HG03066 (cell line): ENCODE measurements around the gene SLC12A7.
"Not testable (repeated sequence)": the region's sequence is repeated elsewhere in the genome, so short reads cannot be mapped to it uniquely, and the experiment has no call there.

Source experiments
- ATAC-seq: cut with Tn5 transposase; IDR thresholded peaks from one replicate; pipeline ENCODE4 v1.9.1; 2021; ENCODE audit warnings: low read depth; ENCODE audit not compliant: unreplicated experiment

Gene SLC12A7

DNA sequence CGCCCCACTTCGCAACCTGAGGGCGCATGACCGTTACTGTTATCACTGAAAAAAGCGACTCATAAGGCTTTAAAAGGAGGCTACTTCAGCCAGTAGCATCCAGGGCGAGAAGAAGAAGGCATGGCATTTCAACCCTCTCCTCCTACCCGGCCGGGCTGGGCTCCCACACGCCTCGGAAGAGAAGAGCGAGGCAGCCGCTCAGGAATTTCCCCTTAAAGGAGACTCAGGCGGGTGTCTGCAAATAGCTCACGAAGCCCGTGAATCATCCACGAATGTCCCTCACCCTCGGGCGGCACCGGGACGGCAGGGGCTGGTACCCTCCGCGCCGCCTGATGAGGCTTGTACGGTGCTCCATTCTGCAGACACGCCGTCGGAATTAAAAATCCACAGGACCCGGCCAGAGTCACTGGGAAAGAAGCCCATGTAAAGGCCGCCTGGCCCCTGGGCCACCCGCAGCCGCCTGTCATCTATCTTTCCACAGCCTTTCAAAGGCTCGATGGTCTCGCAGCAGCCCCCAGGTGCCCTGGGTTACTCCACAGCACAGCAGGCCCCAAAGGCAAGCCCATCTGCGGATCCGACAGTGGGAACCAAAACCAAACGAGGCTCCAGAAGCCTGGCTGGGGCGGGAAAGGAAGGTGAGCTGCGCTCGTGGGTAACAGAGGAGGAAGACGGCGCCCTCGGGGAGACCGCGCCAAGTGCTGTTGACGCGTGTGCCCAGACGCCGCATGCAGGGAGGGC, 11.8 kb downstream of the SLC12A7 start:
- no peak for ATAC-seq

DNA sequence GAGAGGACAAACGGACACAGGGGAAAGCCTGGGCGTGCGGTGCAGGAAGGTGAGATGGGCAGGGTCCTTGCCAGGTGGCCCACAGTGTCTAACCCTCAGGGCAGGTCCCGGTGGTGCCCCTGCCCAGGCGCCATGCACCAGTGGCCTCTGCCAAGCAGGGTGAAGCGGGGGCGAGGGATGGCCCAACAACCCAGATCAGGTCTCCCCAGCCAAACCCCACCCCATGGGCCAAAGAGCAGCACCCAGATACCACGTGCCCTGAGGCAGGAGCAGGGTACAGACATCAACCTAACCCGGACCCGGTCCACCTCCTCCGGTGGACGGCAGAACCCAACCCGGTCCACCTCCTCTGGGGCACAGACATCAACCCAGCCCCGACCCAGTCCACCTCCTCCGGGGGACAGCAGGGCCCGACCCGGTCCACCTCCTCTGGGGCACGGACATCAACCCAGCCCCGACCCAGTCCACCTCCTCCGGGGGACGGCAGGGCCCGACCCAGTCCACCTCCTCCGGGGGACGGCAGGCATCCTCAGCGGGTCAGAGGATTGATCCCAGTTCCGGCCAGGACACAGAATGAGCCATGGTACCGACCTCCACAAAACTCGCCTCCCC, 12.8 kb downstream of the SLC12A7 start:
- ATAC-seq = no peak

DNA sequence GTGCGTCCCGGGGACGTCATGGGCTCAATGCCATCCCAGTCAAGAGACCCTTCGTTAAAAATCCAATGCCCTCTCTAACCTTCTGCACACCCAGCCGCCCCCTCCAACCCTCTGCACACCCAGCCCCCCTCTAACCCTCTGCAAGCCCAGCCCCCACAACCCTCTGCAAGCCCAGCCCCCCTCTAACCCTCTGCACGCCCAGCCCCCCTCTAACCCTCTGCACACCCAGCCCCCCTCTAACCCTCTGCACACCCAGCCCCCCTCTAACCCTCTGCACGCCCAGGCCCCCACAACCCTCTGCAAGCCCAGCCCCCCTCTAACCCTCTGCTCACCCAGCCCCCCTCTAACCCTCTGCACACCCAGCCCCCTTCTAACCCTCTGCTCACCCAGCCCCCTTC, 13.9 kb downstream of the SLC12A7 start:
- ATAC-seq = not testable (repeated sequence)

DNA sequence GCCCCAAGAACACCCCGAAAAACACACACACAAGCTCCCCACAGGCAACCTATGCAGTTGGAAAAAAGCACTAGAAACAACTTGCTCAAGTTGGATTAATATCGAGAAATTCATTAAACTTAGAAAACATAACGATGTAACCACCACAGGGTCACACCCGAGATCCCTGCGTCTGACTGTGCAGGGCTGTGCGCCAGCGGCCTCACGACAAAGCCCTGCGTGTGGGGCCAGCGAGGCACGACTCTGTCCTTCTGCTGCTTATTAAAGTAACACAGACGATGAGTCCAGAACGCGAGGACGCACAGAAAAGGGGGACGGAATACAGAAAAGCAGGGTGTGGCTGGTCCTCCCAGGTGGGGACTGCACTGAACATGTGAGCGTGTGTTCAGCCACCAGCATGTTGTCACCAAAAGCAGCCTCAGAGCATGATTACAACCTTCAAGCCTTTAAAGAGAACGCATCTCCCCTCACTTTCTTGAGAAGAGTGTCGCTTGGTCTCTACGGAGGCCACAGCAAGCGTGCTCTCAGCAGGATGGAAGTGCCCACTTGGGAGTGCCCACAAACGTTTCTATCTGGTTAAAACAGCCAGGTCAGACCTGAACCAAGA, 14.4 kb downstream of the SLC12A7 start:
- no peak for ATAC-seq

DNA sequence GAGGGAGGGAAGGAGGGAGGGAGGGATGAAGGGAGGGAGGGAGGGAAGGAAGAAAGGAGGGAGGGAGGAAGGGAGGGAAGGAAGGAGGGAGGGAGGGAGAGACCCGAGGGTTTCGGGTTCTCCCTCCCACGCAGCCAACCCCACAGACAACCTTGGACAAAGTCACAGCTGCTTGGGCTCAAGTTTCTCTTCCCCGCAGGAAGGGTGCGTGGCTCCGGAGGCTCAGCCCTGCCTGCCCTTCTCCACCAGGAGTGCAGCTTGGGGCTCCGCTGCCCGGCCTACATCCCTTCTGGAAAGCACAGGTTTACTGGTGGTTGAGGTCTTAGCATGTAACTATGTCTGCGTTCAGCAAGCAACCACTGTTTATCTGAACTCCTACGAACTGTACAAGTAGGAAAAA, 15.0 kb downstream of the SLC12A7 start:
- no peak for ATAC-seq

DNA sequence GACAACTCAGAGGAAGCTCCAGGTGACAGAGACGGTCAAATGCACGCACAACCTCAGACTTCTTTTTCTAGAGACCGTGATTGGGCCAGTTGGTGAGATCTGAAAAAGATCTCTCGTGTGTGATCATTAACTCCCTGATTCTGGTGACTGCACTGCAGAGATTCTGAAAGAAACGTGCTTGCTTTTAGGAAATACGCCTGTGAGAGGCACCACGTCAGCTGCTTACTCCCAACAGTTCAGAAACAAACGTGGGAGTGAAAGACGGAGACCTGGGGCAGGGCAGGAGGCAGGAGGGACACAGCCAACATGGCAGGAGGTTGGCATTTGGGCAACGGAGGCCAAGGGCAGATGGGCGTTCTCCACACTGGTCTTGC, 15.9 kb downstream of the SLC12A7 start:
- ATAC-seq = no peak

DNA sequence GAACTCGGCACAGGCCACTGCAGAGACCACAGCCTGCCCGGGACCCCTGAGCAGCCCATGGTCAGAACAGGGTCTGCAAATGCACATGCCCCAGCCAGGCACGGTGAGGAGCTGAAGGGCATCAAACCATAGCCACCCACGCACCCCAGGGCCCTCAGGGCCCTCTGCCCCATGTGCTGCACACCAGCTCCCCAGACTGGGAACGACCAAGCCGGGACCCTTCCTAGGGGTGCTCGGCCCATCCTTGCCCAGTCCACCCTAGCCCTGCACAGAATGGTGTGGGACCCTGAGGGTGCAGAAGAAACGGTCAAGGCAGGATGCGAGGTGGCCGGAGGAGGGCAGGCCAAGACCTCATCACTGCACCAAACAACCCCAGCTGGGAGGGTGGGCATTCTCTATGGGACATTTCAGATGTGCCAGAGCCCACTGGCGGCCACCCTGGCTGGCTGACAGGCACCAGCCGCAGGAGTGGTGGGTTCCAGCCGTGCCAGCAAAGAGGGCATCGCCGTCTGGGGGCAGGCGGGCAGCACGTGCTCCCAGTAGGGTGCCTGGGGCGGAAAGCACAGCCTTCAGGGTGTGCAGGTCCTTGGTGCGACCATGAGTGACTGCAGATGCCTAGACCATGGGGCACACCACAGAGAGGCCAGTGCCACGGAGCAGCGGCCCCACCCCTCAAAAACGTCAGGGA, 16.4 kb downstream of the SLC12A7 start:
- ATAC-seq = no peak

DNA sequence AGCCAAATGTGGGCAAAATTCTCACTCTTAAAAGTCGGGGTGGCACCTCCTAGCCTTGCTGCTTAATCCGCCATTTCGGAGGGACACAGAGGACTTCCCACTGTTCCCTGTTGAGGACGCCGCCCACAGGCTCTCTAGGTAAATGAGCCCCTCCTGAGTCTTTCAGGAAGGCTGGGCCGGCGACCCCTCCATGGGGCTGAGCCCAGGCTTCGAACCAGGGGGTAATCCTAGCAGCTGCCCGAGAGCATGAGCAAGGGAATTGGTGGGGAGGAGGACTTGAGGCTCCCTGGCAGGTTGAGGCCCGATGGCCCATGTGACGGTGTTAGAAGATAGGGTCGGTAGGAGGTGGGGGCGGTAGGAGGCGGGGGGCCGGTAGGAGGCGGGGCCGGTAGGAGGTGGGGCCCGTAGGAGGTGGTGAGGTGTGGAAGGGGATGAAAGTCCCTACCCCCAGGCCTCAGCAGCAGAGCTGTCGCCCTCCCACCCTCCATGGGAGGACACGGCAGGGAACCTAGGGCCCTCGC, 17.1 kb downstream of the SLC12A7 start:
- no peak for ATAC-seq

DNA sequence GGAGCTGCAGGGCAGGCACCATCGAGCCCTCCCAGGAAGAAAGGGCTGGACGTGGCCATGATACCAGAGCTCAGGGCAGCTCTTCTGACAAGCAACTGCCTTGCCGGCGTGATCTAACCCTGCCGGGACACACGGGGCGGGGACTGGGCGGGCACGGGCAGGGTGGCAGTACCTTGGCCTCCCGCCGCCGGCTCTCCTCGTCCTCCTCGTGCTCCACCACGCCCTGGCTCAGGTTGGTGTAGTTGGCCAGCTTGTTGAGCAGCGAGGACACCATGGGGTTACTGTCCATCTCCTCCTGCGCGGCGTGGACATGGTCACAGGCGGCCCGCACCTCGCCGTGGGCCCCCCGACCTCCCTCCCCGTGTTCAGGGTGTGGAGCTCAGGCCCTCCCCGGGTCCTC, 18.5 kb downstream of the SLC12A7 start:
- ATAC-seq = no peak

DNA sequence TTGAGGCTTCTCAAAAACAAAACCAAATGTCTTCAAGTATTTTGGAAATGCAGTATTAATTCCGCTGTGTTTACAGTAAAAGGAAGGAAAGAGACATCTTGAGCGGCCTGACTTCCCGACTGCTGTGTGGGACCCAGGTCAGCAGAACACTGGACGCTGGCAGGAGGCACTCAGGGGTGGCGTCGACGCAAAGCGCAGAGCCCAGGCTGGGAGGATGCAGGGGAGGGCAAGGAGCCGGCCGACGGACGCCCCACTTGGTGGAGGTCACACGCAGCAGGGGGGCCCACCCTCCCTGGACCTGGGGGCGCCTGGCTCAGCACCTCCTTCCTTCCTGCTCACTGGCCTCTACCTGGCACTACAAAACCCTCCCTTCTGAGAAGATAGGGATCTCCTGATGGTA, 19.7 kb downstream of the SLC12A7 start:
- no peak for ATAC-seq

DNA sequence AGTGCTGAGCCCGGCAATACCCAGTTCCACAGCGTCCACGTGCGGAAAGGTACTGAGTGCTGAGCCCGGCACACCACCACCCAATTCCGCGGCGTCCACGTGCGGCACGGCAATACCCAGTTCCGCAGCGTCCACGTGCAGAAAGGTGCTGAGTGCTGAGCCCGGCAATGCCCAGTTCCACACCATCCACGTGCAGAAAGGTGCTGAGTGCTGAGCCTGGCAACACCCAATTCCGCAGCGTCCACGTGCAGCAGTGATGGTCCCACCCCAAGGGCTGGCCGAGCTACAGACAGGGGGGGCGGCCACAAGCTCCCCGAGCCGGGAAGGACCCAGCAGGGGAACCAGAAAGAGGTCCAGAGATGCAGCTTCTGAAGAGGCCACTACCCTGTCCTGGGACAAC, 20.2 kb downstream of the SLC12A7 start:
- ATAC-seq = no peak

DNA sequence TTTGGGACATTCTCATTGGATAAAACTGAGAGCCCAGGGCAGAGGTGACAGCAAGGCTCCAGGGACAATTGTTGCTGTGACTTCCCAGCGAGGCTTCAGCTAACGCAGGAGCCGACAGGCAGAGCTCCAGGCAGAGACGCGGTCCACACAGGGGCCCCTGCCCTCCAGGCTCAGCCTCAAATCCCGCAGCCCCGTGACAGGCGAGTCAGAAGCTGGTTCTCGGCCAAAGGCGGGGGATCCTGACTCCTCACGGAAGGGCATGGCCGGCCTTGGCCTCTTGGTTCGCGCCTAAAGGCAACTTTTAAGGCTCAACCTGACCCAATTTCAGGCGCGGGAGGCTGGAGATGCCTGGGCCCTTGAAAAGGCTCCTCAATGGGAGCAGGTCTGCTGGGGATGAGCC, 21.3 kb downstream of the SLC12A7 start:
- ATAC-seq = no peak

DNA sequence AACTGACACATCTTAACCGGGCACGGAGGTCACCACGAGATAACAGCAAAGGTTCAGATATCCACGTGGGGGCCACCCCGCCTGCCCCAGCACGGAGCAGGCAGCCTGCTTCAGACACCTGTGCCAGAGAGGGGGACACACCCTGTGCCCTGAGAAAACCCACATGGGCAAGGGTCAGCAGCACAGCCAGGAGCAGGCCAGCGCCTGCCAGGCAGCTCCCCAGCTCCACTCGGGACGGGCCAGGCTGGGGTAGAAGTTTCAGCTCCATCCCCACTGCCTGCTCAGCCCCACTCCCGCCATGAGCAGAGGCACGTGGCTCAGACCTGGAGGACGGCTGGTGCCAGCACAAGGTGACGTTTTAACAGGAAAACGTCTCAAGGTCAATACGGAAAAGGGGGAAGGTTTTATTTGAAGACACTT, 22.2 kb downstream of the SLC12A7 start:
- no peak for ATAC-seq

DNA sequence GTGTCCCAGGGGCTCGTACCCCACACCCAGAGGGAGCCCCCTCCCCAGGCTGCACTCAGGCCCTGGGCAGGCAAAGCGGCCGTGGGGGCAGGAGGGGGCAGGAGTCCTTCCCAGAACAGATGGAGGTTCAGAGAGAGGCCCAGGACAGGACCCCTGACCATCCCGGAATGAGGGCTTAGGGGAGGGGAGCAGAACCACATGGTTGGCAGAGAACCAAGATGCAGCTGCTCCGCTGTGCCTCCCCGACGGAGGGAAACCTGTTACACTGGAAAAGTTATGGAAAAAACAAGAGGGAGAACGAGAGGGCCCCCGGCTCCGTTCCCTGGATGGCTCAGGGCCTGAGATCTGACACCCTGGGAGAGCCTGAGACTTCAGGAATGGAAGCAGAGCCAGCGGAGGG, 22.7 kb downstream of the SLC12A7 start:
- ATAC-seq = no peak

DNA sequence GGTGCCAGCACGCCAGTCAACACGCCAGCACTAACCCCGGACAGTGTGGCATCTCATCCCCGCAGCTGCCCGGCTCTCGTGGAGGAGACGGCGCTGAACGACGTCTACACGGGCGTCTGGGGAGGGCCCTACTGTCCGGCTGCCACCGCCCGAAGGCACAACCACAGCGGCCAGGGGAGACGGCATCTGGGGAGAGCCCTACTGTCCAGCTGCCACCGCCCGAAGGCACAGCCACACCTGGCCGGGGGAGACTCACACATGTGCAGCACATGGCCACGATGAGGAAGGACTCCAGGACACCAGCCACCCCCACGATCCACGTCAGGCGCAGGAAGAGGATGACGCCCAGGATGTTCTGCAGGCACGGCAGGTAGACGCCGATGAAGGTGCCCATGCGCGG, 23.1 kb downstream of the SLC12A7 start:
- ATAC-seq = no peak

DNA sequence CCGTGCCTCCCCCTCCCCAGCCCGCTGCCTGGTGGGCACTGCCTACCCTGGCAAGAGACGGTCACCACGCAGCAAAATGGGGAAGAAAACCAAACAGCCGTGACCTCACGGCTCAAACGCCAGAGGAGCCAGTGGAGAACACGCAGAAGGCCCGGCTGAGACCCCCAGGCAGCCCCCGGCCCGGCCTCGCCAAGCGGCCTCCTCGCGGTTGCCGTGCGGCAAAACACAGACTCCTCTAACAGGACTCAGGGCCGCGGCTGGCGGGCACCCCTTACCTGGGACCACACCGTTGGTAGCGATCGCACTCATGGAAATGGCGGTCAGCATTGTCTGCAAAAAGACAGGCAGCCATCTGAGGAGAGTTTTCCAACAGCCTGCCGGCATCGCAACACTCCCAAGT, 23.8 kb downstream of the SLC12A7 start:
- ATAC-seq = no peak

DNA sequence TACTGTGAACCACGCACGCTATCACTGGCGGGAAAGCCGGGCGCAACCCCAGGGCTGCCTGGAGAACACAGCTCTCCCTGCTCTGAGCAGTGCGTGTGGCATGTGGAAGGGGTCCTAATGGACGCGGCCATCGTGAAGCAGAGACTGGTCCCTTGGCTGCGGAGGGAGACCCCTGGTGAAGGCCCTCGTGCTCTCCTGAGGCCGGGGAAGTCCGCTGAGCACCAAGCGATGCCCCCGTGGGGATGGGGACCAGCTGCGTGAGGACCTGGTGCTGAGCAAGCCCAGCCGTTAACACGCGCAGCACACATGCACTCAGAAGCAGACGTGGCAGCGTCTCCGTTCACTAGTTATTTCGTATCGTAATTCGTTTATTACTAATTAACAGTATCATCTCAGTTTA, 24.4 kb downstream of the SLC12A7 start:
- no peak for ATAC-seq

DNA sequence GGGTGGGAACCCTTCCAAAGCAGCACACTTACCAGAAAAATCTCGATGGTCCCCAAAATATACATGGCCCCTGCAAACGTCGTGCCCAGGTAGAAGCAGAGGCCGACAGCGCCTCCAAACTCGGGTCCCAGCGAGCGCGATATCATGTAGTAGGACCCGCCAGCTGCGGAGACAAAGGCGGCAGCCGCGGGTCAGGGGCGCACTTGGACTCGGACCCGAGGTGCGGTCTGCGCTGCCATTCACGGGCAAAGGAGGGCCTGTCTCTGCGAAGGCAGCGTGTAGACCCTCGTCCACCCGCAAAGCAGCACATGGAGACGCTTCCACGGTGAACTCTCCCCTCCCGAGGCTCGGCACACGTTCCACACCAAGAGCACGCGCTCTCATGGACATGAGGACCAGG, 25.0 kb downstream of the SLC12A7 start:
- no peak for ATAC-seq

DNA sequence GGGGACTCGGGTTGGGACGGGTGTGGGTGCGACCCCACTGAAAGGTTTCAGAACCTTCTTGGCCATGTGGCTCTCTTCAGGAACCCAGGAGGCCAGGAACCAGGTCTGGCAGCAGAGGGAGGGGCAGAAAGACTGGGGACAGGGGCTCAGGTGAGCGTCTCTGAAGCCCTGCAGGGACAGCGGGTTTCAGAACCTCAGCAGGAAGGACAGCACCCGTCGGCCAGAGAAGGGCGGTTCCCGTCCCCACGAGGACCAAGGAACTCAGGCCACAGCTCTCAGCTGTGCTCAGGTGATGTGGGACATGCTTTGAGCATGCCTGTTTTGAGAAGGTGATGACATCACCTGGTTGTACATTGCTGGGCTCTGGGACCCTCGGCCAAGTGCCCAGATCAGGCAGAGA, 25.7 kb downstream of the SLC12A7 start:
- no peak for ATAC-seq

DNA sequence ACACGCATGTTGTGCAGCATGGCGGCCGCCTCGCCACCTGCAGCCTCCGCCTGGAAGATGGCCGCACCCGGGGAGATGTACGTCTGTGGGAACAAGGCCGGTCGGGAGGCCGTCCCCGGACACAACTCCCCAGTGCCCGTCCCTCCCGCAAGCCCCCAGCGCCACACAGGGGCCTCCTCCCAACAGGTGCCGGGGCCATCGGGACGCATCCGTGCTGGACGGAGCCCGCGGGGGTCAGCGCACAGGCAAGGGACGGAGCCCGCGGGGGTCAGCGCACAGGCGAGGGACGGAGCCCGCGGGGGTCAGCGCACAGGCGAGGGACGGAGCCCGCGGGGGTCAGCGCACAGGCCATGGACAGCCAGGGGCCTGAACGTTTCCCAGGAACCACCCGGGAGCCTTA, 26.5 kb downstream of the SLC12A7 start:
- ATAC-seq = no peak

DNA sequence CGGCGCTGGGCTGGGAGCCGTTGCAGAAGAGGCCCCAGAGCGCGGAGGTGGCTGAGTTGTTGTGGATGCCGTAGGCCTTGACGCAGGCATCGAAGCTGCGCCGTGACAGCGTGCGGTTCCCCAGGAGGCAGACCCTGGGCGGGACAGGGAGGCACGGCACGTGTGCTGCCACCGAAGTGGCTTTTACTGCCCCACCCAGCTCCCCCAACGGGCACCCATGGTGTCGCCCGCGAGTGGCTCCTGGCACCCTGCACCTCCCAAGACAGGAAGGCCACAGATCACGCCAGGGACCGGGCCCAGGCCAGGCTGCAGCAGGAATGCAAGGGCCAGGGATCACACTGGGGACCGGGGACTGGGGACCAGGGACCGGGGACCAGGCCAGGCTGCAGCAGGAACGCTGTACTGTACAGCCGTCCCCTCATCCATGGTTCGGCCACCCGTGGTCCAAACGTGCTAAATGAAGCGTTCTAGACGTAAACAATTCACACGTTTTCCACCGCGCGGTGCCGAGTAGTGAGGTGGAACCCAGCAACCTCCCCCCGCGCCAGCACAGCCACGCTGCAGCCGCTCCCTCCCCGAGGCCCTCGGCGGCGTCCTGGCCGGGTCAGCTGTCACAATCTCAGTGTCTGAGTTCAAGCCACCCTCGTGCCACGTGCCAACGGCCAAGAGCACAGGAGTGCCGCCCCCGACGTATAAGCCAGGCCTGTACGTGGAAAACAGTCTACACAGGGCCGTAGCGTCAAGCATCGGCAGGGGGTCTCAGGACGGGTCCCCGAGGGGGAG, 27.8 kb downstream of the SLC12A7 start:
- no peak for ATAC-seq
